Nephron progenitor cell (in vitro differentiated cells): Measurements from ENCODE around the gene HOXC9.

Experiments used
- DNase-seq: peaks from one replicate; pipeline ENCODE4 v3.0.0; 2021
- H3K27ac Mint-ChIP-seq: 2 replicates; pipeline ENCODE4 v1.8.0; 2021; ENCODE audit warnings: mild to moderate bottlenecking, moderate library complexity, mixed read lengths
- H3K27me3 Mint-ChIP-seq: 2 replicates; pipeline ENCODE4 v1.8.0; 2021; ENCODE audit warnings: mild to moderate bottlenecking, low read depth, mixed read lengths; ENCODE audit not compliant: poor library complexity
- H3K36me3 Mint-ChIP-seq: 2 replicates; pipeline ENCODE4 v1.8.0; 2021; ENCODE audit warnings: low read depth, mixed read lengths
- H3K4me1 Mint-ChIP-seq: 2 replicates; pipeline ENCODE4 v1.8.0; 2021; ENCODE audit warnings: mixed read lengths
- H3K4me3 Mint-ChIP-seq: 2 replicates; pipeline ENCODE4 v1.8.0; 2021; ENCODE audit warnings: mild to moderate bottlenecking, moderate library complexity, mixed read lengths
- H3K9me3 Mint-ChIP-seq: 2 replicates; pipeline ENCODE4 v1.8.0; 2021; ENCODE audit warnings: mild to moderate bottlenecking, moderate library complexity, mixed read lengths
- TF ChIP-seq, protein P1 (sequence below): fragments of 200-600 bp; sonication (generic); IDR thresholded peaks from 2 replicates; pipeline ENCODE4 v1.5.0; 2021; ENCODE audit warnings: antibody characterized with exemption

Gene HOXC9

GRCh38 chr12:53976823-53977595, 23.0 kb upstream of the HOXC9 start:
- DNase-seq: no peak
- Mint-ChIP-seq H3K4me1 (peaks cover 88% of the 10 kb centered on the region), H3K27me3 (peaks cover 99% of the 10 kb centered on the region), H3K36me3 (no peaks in the 10 kb centered on the region), H3K9me3 (no peaks in the 10 kb centered on the region), H3K27ac (no peak overlapping the region), H3K4me3 (peak overlapping the region; percentile 89)
- TF ChIP-seq, protein P1, sequence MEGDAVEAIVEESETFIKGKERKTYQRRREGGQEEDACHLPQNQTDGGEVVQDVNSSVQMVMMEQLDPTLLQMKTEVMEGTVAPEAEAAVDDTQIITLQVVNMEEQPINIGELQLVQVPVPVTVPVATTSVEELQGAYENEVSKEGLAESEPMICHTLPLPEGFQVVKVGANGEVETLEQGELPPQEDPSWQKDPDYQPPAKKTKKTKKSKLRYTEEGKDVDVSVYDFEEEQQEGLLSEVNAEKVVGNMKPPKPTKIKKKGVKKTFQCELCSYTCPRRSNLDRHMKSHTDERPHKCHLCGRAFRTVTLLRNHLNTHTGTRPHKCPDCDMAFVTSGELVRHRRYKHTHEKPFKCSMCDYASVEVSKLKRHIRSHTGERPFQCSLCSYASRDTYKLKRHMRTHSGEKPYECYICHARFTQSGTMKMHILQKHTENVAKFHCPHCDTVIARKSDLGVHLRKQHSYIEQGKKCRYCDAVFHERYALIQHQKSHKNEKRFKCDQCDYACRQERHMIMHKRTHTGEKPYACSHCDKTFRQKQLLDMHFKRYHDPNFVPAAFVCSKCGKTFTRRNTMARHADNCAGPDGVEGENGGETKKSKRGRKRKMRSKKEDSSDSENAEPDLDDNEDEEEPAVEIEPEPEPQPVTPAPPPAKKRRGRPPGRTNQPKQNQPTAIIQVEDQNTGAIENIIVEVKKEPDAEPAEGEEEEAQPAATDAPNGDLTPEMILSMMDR: no peak

GRCh38 chr12:53977596-53978445, 22.1 kb upstream of the HOXC9 start:
- peak overlapping the region; percentile 80 for H3K27ac Mint-ChIP-seq
- no peaks in the 10 kb centered on the region for H3K36me3 Mint-ChIP-seq
- peaks cover 89% of the 10 kb centered on the region for H3K4me1 Mint-ChIP-seq
- H3K27me3 Mint-ChIP-seq: peaks cover 95% of the 10 kb centered on the region
- TF ChIP-seq, protein P1: no peak
- H3K9me3 Mint-ChIP-seq: no peaks in the 10 kb centered on the region
- peak overlapping the region; percentile 98 for H3K4me3 Mint-ChIP-seq
- no peak for DNase-seq

GRCh38 chr12:53978477-53979356, 21.2 kb upstream of the HOXC9 start:
- no peaks in the 10 kb centered on the region for H3K9me3 Mint-ChIP-seq
- peaks cover 96% of the 10 kb centered on the region for H3K27me3 Mint-ChIP-seq
- peak overlapping the region; percentile 98 for H3K4me3 Mint-ChIP-seq
- H3K27ac Mint-ChIP-seq: peak overlapping the region; percentile 92
- H3K36me3 Mint-ChIP-seq: no peaks in the 10 kb centered on the region
- no peak for DNase-seq
- peaks cover 91% of the 10 kb centered on the region for H3K4me1 Mint-ChIP-seq
- TF ChIP-seq, protein P1: no peak

- peaks cover 87% of the 10 kb centered on the region for H3K4me1 Mint-ChIP-seq
- peak overlapping the region; percentile 98 for H3K4me3 Mint-ChIP-seq
- H3K27me3 Mint-ChIP-seq: peaks cover 81% of the 10 kb centered on the region
- TF ChIP-seq, protein P1: no peak
- H3K36me3 Mint-ChIP-seq: no peaks in the 10 kb centered on the region
- no peaks in the 10 kb centered on the region for H3K9me3 Mint-ChIP-seq
- H3K27ac Mint-ChIP-seq: peak overlapping the region; percentile 71
- DNase-seq: no peak
These were observed 19.7 kb upstream of the HOXC9 start for GRCh38 chr12:53980104-53980801.

DNA sequence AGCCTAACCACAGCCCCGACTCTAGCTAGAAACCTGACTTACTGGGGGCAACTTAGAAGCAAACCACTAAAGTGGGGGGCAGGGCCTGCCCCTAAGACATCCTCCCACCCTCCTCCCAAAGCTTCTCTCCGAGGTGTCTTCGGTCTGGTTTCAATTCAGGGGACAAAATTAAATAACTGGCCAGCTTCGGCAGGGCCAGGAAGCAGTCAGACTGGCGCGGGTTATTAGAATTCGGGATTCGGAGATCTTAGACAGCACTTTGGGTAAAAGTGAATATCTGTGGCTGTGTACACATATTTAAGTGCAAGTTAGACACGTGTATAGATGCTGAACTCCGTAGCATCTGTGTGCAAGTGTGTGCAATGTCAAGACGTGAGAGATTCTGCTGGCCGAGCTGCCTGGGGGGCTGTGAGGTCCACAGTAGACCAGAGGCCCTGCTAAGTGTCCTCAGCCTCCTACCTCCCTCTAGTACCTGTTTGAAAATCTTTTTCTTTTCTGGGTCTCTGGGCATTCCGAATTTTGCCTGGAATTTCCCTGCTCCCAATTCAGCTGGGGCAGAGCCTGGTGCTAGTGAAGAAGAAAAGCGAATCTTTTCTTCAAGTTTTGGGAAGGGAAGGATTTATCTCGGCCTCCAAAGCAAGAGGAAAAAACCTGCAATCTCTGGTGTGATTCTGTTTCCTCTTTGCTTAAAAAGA, 19.0 kb upstream of the HOXC9 start:
- peaks cover 80% of the 10 kb centered on the region for H3K4me1 Mint-ChIP-seq
- peaks cover 76% of the 10 kb centered on the region for H3K27me3 Mint-ChIP-seq
- no peak overlapping the region for H3K27ac Mint-ChIP-seq
- TF ChIP-seq, protein P1: no peak
- DNase-seq: no peak
- H3K4me3 Mint-ChIP-seq: peak overlapping the region; percentile 98
- no peaks in the 10 kb centered on the region for H3K36me3 Mint-ChIP-seq
- no peaks in the 10 kb centered on the region for H3K9me3 Mint-ChIP-seq
